T-helper 17 cell (primary cell): ENCODE measurements around the gene ZNF511. TPM values are rescaled to one million over a fixed set of nuclear protein-coding genes. Genes with fewer than 3 reads are reported as not detected.

Experiments used
- ATAC-seq: fragments of 150-1000 bp; cut with Tn5 transposase; 2 replicates; pipeline ENCODE4 v1.10.0; 2021; ENCODE audit warnings: mild to moderate bottlenecking, moderate library complexity
- DNase-seq, 3 donors: peaks; one replicate each; pipeline versions ENCODE4 v3.0.0 to v3.0.0-alpha.2; 2020 to 2021
- H3K9me3 ChIP-seq: one replicate; pipeline ENCODE4 v1.7.0; 2013; ENCODE audit warnings: low read length, mild to moderate bottlenecking; ENCODE audit not compliant: control insufficient read depth, poor library complexity, severe bottlenecking
- H3K27ac Mint-ChIP-seq: one replicate; pipeline ENCODE4 v1.8.0; 2022; ENCODE audit warnings: mild to moderate bottlenecking, moderate library complexity, mixed read lengths
- H3K27me3 Mint-ChIP-seq: one replicate; pipeline ENCODE4 v1.8.0; 2022; ENCODE audit warnings: mixed read lengths
- H3K36me3 Mint-ChIP-seq: one replicate; pipeline ENCODE4 v1.8.0; 2022; ENCODE audit warnings: low read depth, mixed read lengths
- H3K4me1 Mint-ChIP-seq: one replicate; pipeline ENCODE4 v1.8.0; 2022; ENCODE audit warnings: mild to moderate bottlenecking, mixed read lengths
- H3K4me3 Mint-ChIP-seq: one replicate; pipeline ENCODE4 v1.8.0; 2022; ENCODE audit warnings: mild to moderate bottlenecking, moderate library complexity, mixed read lengths
- total RNA-seq, 4 donors: library from RNA in 2 of 4; stranded (reverse) in 2 of 4; gene quantifications; one replicate each; pipeline ENCODE4 v1.2.3 and lab custom pipeline; 2022 to 2026

The ZNF511 gene
- total RNA-seq, 2 donors from 2014 or later, result 28.1 to 33.2 TPM

DNA sequence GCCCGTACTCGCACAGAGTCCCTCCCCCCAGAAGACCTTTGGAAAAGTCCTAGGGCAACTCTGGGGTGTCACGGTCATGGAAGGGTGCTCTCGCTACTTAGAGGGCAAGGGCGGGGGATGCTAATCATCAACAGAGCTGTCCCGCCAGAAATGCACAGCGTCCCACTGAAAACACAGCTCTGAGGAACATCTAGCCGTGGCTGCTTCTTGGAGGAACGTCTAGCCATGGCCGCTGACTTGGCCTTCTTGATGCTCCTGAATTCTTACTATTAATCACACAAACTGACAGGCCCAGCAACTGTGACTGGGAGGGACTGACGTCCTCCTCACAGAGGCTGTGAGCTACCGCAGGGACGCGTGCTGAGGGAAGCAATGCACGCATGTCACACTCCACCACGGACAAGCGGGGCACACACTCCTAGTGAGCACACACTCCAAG lies 1.8 kb upstream of the ZNF511 start:
- Mint-ChIP-seq H3K4me1 (peaks cover 30% of the 10 kb centered on the region), H3K4me3 (peak overlapping the region; percentile 95), H3K27ac (peak overlapping the region; percentile 98), H3K27me3 (no peaks in the 10 kb centered on the region), H3K36me3 (peaks cover 5% of the 10 kb centered on the region)
- no peaks in the 10 kb centered on the region for H3K9me3 ChIP-seq
- DNase-seq (no peak), ATAC-seq (no peak)

DNA sequence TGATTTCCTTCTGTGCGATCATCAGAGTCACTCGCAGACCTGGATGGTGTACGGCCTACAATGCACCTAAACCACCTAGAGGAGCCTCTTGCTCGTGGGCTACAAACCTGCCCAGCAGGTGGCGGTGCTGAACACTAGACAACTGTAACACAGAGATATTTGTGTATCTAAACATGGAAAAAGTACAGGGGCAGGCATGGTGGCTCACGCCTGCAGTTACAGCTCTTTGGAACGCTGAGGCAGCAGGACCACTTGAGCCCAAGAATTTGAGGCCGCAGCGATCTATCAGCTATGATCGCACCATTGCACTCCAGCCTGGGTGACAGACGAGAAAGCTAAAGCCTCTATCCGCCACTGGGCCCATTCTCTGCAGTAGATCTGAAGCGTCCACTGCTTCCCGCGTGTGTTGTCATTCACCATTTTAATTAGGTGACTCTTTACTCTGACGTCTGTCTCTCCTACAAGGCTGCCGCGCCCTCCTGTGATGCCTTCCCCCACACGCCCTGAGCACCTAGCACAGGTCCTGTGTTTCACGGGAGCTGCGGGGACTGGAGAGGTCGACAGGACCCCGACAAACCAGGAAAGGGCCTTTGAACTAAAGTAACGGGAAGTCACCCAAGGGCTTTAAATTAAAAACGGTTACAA lies 816 bp upstream of the ZNF511 start:
- peak; percentile 66 for ATAC-seq
- Mint-ChIP-seq H3K36me3 (peaks cover 5% of the 10 kb centered on the region), H3K27ac (peak overlapping the region; percentile 98), H3K4me3 (peak overlapping the region; percentile 95), H3K27me3 (no peaks in the 10 kb centered on the region), H3K4me1 (peaks cover 26% of the 10 kb centered on the region)
- DNase-seq, result peak; percentile 74 to 84 (median 77)
- no peaks in the 10 kb centered on the region for H3K9me3 ChIP-seq

DNA sequence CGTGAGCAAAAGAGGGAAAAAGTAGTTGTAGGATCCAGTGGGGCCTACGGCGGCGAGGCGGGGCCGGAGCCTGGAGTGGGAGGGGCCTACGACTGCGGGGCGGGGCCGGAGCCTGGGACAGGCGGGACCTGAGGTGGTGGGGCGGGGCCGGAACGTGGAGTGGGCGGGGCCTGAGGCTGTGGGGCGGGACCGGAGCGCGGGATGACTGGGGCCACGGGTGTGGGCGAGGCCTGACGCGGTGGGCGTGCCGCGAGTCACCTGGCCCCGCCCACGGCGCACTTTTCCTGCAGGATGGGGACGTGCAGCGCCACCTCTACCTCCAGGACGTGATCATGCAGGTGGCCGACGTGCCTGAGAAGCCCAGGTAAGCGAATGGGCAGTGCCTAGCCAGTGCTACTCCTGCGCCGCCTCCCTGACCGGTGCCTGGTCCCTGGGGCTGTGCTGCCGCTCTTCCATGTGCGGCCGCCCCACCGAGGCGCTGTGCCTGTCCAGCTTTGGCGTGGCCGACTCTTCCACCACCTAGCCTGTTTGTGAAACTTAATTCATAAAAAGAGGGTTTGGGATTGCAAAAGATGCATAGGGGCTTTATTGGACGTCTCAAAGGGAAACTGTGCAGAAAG lies 496 bp downstream of the ZNF511 start:
- Mint-ChIP-seq H3K27ac (peak overlapping the region; percentile 2), H3K27me3 (no peaks in the 10 kb centered on the region), H3K36me3 (peaks cover 5% of the 10 kb centered on the region), H3K4me3 (peak overlapping the region; percentile 95), H3K4me1 (peaks cover 19% of the 10 kb centered on the region)
- peak; percentile 90 to 92 (median 91) for DNase-seq
- ATAC-seq, result peak; percentile 80
- no peaks in the 10 kb centered on the region for H3K9me3 ChIP-seq

DNA sequence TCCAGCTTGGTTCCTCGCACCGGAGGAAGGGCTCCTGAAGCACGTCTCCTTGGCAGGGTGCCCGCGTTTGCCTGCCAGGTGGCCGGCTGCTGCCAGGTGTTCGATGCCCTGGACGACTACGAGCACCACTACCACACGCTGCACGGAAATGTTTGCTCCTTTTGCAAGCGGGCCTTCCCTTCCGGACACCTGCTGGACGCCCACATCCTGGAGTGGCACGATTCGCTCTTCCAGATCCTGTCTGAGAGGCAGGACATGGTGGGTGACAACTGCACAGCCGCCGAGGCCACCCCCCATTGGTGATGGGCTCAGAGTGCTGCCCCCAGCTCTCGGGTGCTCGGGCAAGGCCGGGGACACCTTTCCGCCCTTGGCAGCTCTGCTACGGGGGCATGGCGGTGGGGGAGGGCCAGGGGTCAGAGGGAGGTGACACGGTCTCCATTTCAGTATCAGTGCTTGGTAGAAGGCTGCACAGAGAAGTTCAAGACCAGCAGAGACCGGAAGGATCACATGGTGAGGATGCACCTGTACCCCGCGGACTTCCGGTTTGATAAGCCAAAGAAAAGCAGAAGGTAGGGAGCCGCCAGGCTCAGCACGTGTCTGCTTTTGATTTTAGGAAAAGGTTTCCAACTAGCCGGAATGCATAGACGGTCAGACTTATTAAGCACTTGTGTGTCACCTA lies 1.1 kb downstream of the ZNF511 start:
- Mint-ChIP-seq H3K27me3 (no peaks in the 10 kb centered on the region), H3K4me1 (peaks cover 18% of the 10 kb centered on the region), H3K4me3 (peak overlapping the region; percentile 95), H3K36me3 (peaks cover 5% of the 10 kb centered on the region), H3K27ac (peak overlapping the region; percentile 71)
- ATAC-seq, result no peak
- no peaks in the 10 kb centered on the region for H3K9me3 ChIP-seq
- DNase-seq, result no peak

DNA sequence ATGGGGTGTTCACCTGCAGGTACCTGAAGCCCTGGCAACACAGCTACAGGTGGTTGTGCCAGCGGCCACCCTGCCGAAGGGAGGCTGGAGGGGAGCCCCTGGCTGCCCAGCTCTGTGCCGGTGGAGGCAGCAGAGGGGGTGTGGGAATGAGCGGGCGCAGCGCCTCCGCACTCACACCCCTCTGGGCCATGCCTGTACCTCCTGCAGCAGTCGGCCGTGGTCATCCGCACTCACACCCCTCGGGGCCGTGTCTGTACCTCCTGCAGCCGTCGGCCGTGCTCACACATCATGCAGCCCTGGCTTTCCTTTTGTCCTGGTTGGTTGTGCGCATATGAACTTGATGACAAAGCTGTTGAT lies 1.7 kb downstream of the ZNF511 start:
- Mint-ChIP-seq H3K27me3 (no peaks in the 10 kb centered on the region), H3K4me3 (peak overlapping the region; percentile 59), H3K4me1 (peaks cover 15% of the 10 kb centered on the region), H3K27ac (peak overlapping the region; percentile 71), H3K36me3 (peaks cover 5% of the 10 kb centered on the region)
- no peak for DNase-seq
- H3K9me3 ChIP-seq, result no peaks in the 10 kb centered on the region
- ATAC-seq, result no peak

DNA sequence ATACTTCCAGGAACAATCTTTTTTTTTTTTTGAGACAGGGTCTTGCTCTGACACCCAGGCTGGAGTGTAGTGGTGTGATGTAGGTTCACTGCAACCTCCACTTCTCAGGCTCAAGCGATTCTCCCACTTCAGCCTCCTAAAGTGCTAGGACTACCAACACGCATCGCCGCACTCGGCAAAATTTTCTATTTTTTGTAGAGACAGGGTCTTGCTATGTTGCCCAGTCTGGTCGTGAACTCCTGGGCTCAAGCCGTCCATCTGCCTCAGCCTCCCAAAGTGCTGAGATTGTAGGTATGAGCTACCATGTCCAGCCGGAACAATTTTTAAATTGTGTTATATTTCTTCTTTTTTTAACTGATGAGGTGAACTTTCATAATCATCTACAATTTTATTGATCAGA lies 2.1 kb downstream of the ZNF511 start:
- DNase-seq, result no peak

DNA sequence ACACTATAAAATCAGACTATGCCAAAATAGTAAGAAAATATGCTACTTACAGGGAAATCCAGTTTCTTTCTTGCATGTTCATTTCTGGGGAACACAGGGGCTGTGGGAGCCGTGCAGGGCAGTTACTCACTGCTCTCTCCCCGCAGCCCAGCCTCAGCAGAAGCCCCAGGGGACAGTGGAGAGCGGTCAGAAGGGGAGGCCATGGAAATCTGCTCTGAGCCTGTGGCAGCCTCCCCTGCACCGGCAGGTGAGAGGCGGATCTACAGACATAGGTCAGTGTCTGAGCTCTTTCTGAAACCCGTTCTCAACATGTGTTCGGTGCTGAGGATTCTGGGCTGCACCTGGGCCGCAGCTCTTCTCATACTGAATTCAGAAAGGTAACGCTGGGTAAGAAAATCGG lies 2.9 kb downstream of the ZNF511 start:
- DNase-seq (no peak), ATAC-seq (no peak)
- H3K9me3 ChIP-seq, result no peaks in the 10 kb centered on the region
- peaks cover 5% of the 10 kb centered on the region for H3K36me3 Mint-ChIP-seq
- no peak overlapping the region for H3K4me3 Mint-ChIP-seq
- H3K27me3 Mint-ChIP-seq, result no peaks in the 10 kb centered on the region
- H3K27ac Mint-ChIP-seq, result no peak overlapping the region
- peaks cover 14% of the 10 kb centered on the region for H3K4me1 Mint-ChIP-seq

More for the DNA sequence above, 2.1 kb downstream of the ZNF511 start:
- H3K27ac Mint-ChIP-seq, result no peak overlapping the region
- peak overlapping the region; percentile 59 for H3K4me3 Mint-ChIP-seq
- ATAC-seq, result no peak
- H3K4me1 Mint-ChIP-seq, result peaks cover 14% of the 10 kb centered on the region
- H3K36me3 Mint-ChIP-seq, result peaks cover 5% of the 10 kb centered on the region
- H3K9me3 ChIP-seq, result no peaks in the 10 kb centered on the region
- H3K27me3 Mint-ChIP-seq, result no peaks in the 10 kb centered on the region

DNA sequence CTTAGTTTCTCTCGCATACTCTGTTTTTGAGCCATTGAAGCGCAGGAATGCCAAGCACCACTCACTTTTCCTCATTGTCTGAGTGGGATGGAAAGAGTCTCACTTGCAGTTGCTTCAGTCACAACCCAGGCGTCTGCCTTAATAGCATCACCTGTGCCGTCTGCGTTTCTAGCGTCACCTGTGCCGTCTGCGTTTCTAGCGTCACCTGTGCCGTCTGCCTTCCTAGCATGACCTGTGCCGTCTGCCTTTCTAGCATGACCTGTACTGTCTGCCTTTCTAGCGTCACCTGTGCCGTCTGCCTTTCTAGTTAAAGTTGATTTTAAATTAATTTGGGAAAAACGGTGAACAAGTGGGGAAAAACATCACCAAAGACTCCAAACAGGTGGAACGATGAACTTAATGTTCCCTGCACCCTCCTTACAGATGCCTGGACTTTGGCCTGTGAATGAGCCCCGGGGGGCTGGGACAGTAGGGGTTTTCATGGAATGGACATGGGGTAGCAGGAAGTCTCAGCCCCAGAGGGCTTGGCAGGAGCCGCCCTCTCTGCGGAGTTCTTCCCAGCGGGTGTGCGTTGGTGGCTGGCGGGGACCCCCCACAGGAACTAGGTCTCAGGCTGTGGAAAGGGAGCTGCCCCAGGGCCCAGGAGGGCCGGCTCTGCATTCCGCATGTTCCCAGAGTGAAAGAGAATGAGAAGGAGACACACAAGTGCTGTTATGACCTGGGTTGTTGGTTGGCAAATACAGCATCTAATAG lies 3.5 kb downstream of the ZNF511 start:
- Mint-ChIP-seq H3K4me3 (no peak overlapping the region), H3K36me3 (peaks cover 5% of the 10 kb centered on the region), H3K4me1 (peaks cover 12% of the 10 kb centered on the region), H3K27ac (no peak overlapping the region), H3K27me3 (no peaks in the 10 kb centered on the region)
- DNase-seq (no peak), ATAC-seq (no peak)
- no peaks in the 10 kb centered on the region for H3K9me3 ChIP-seq

DNA sequence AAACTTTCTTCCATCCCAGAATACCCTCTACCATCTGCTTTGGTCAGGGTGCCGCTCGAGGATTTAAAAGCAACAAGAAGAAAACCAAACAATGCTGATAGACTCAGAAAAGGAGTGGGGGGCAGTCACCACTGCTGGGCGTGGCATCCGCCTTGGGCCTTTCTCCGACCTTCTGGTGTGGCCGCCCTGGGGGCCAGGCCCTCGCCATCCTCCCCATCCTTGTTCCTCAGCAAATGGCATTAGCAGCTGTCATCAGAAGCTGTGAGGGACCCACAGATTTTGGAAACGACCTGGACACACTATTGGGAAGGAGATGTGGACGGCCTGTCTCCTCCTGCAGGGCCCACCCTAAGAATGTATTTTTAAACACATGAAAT lies 4.0 kb downstream of the ZNF511 start:
- H3K27ac Mint-ChIP-seq, result no peak overlapping the region
- H3K4me1 Mint-ChIP-seq, result peaks cover 8% of the 10 kb centered on the region
- DNase-seq (no peak), ATAC-seq (no peak)
- no peaks in the 10 kb centered on the region for H3K27me3 Mint-ChIP-seq
- H3K9me3 ChIP-seq, result no peaks in the 10 kb centered on the region
- H3K36me3 Mint-ChIP-seq, result peaks cover 4% of the 10 kb centered on the region
- H3K4me3 Mint-ChIP-seq, result no peak overlapping the region

DNA sequence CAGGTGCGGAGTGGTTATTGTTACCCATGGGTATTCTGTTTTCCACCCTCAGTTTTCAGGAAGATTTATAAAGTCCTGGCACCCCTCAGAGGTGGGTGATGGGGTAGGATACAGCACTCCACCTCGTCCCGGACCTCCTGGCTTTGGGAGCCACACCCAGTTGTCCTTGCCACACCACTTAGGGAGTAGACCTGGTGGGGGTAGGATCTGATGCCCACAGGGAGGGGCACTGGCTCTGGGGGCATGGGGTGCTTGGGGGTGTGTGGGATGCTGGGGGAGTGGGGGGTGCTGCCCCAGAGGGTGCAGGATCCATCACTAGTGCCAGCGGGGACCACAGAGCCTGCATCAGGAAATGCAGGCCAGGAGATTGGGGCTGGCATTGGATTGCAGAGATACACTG lies 4.5 kb downstream of the ZNF511 start:
- Mint-ChIP-seq H3K4me1 (peaks cover 3% of the 10 kb centered on the region), H3K36me3 (peaks cover under 1% of the 10 kb centered on the region), H3K27me3 (no peaks in the 10 kb centered on the region), H3K4me3 (no peak overlapping the region), H3K27ac (no peak overlapping the region)
- DNase-seq, result no peak
- no peak for ATAC-seq
- no peaks in the 10 kb centered on the region for H3K9me3 ChIP-seq

DNA sequence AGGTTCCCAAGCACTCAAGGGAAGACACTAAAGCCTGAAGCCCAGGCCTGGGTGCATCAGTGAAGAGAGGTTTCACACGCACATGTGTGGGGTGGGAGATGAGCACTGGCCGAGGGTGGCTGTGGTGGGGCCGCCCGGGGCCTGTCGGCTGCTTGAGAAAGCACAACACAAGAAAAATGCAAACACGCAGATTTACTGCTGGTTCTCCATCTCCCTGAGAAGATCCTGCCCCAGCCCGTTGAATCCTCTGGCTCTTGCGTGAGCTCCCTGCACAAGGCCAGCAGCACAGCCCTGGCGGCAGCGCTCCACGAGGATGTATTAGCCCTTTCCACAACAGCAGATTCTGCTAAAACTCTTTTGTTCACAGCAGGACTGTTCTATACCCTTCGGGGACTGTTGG lies 6.2 kb downstream of the ZNF511 start:
- no peaks in the 10 kb centered on the region for H3K27me3 Mint-ChIP-seq
- peaks cover 14% of the 10 kb centered on the region for H3K4me1 Mint-ChIP-seq
- H3K4me3 Mint-ChIP-seq, result no peak overlapping the region
- DNase-seq, result no peak
- no peak overlapping the region for H3K27ac Mint-ChIP-seq
- H3K9me3 ChIP-seq, result no peaks in the 10 kb centered on the region
- ATAC-seq, result no peak
- no peaks in the 10 kb centered on the region for H3K36me3 Mint-ChIP-seq

DNA sequence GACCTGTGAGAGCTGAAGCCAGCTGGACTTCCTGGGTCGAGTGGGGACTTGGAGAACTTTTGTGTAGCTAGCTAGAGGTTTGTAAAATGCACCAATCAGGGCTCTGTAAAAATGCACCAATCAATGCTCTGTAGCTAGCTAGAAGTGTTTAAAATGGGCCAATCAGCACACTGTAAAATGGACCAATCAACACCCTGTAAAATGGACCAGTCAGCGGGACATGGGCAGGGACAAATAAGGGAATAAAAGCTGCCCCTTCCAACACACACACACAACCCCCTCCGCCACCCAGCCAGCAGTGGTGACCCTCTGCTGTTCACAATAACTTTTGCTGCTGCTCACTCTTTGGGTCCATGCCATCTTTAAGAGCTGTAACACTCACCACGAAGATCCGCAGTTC lies 7.1 kb downstream of the ZNF511 start:
- Mint-ChIP-seq H3K36me3 (peaks cover 3% of the 10 kb centered on the region), H3K27me3 (no peaks in the 10 kb centered on the region), H3K4me3 (no peak overlapping the region), H3K4me1 (peaks cover 14% of the 10 kb centered on the region), H3K27ac (no peak overlapping the region)
- ATAC-seq (no peak), DNase-seq (no peak)
- H3K9me3 ChIP-seq, result no peaks in the 10 kb centered on the region

DNA sequence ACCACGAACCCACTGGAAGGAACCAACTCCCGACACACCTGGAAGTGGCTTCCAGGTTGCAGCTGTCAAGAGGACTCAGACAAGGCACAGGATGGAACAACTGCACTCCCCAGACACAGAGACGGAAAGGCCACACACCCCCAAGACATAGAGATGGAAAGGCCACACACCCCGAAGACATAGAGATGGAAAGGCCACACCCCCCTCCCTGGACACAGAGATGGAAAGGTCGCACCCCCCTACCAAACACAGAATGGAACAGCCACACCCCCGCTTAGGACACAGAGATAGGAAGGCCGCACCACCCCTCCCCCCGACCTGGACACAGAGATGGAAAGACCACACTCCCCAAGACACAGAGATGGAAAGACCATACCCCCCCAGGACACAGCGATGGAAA lies 7.6 kb downstream of the ZNF511 start:
- H3K27me3 Mint-ChIP-seq, result no peaks in the 10 kb centered on the region
- DNase-seq (no peak), ATAC-seq (no peak)
- H3K27ac Mint-ChIP-seq, result no peak overlapping the region
- peak overlapping the region; percentile 55 for H3K4me3 Mint-ChIP-seq
- H3K36me3 Mint-ChIP-seq, result peaks cover 3% of the 10 kb centered on the region
- peaks cover 14% of the 10 kb centered on the region for H3K4me1 Mint-ChIP-seq
- H3K9me3 ChIP-seq, result no peaks in the 10 kb centered on the region
